Smooth muscle cell (in vitro differentiated cells): ENCODE measurements around the gene MYO5A. TPM values are rescaled to one million over a fixed set of nuclear protein-coding genes. Genes with fewer than 3 reads are reported as not detected.
"Not testable (repeated sequence)": the region's sequence is repeated elsewhere in the genome, so short reads cannot be mapped to it uniquely, and the experiment has no call there.

Experiments
- DNase-seq: peaks from one replicate; lab custom pipeline; 2025; ENCODE audit not compliant: unreplicated experiment; lab: John Stamatoyannopoulos, UW
- H2AFZ ChIP-seq: fragments of 200-600 bp; sonication (generic); 2 replicates; pipeline ENCODE4 v1.6.0; 2016; ENCODE audit warnings: antibody characterized with exemption, low read depth, mild to moderate bottlenecking
- H3F3A ChIP-seq: fragments of 200-600 bp; sonication (generic); 2 replicates; pipeline ENCODE4 v1.6.0; 2017; ENCODE audit warnings: antibody characterized with exemption, low read depth
- H3K27ac ChIP-seq: fragments of 200-600 bp; sonication (generic); 2 replicates; pipeline ENCODE4 v1.5.1; 2016; ENCODE audit warnings: low read depth, mild to moderate bottlenecking
- H3K27me3 ChIP-seq: fragments of 200-600 bp; sonication (generic); 2 replicates; pipeline ENCODE4 v1.6.1; 2016; ENCODE audit warnings: low read depth, mild to moderate bottlenecking
- H3K36me3 ChIP-seq: fragments of 200-600 bp; sonication (generic); 2 replicates; pipeline ENCODE4 v1.5.1; 2016; ENCODE audit warnings: low read depth
- H3K4me1 ChIP-seq: fragments of 200-600 bp; sonication (generic); 2 replicates; pipeline ENCODE4 v1.5.1; 2016; ENCODE audit warnings: low read depth
- H3K4me2 ChIP-seq: fragments of 200-600 bp; sonication (generic); 2 replicates; pipeline ENCODE4 v1.6.0; 2016; ENCODE audit warnings: mild to moderate bottlenecking
- H3K4me3 ChIP-seq: fragments of 200-600 bp; sonication (generic); 2 replicates; pipeline ENCODE4 v1.5.1; 2016; ENCODE audit warnings: mild to moderate bottlenecking
- H3K79me2 ChIP-seq: fragments of 200-600 bp; sonication (generic); 2 replicates; pipeline ENCODE4 v1.6.0; 2016; ENCODE audit warnings: low read depth, mild to moderate bottlenecking
- H3K9ac ChIP-seq: fragments of 200-600 bp; sonication (generic); 2 replicates; pipeline ENCODE4 v1.6.0; 2016; ENCODE audit warnings: low read depth
- H3K9me3 ChIP-seq: fragments of 200-600 bp; sonication (generic); replicated peaks from 2 replicates; pipeline ENCODE4 v1.5.1; 2016; ENCODE audit warnings: low read depth
- H4K20me1 ChIP-seq: fragments of 200-600 bp; sonication (generic); 2 replicates; pipeline ENCODE4 v1.6.0; 2016; ENCODE audit warnings: low read depth
- WGBS: methylation state at CpG from one replicate; pipeline ENCODE4 v1.1.7; 2016; ENCODE audit warnings: low lambda C conversion rate; 5-methylcytosine and 5-hydroxymethylcytosine counted together
- polyA plus RNA-seq: library from polyadenylated mRNA; unstranded; fragments of >200 nt; fragmentation: Nextera tagmentation; extraction: Ambion mirVana; gene quantifications from 2 replicates; pipeline ENCODE4 v1.2.1, GENCODE V29; 2016
- total RNA-seq: library from RNA; depleted of rRNA; stranded (reverse); fragments of >200 nt; gene quantifications from 2 replicates; pipeline ENCODE4 v1.2.3, GENCODE V29; 2014
- TF ChIP-seq, protein P1 (sequence below): fragments of 200-600 bp; sonication (generic); IDR thresholded peaks from 2 replicates; pipeline ENCODE4 v1.5.1; 2017; ENCODE audit warnings: borderline replicate concordance, mild to moderate bottlenecking, antibody characterized with exemption; ENCODE audit not compliant: insufficient read depth, poor library complexity, severe bottlenecking

The MYO5A gene
- total and polyA plus RNA-seq, 2 experiments from 2014 or later = 29.4 to 68.8 TPM

DNA sequence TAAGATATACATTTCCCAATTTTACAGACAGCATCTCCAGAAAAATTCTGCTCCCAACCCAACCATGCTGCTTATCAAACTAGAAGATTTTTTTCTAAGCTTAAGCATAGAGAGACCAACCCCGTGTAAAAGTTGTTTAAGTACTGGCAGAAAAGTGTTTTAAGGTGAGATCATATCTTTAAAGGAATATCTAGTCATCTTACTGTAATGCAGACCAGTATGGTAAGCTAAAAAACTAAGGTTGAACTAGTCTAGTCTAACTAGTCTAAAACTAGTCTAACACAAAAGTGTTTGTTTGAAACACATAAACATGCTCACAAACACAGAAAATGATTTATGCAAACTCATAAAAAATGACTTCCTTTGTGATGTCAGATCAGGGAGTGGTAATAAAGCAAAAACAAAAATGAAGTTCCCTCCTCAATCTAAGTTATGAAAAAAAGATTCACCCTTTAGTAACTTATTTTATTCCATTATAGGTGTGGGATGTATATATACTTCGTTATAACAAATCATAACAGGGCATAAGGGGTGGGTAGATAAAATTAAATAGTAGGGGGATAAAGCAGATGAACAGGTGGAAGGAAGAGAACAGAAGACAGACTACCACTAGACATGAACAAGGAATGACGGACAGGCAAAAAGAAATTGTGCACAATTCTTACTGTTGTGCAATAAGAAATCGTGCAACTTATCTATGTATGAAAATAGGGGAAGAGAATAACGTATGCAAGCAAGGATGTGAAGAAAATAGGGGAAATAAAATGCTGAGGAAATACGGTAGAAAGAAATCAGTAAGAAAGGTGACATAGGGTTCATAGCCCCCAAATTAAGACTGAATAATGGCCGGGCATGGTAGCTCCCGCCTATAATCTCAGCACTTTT is 10.0 kb downstream of the MYO5A start:
- Histone ChIP-seq H3K9ac (no peak overlapping the region), H3K27ac (peak overlapping the region; percentile 49), H3K9me3 (no peaks in the 10 kb centered on the region), H2AFZ (no peak overlapping the region), H3K36me3 (no peaks in the 10 kb centered on the region), H3F3A (no peaks in the 10 kb centered on the region), H3K79me2 (peaks cover 89% of the 10 kb centered on the region), H3K4me2 (peak overlapping the region; percentile 32), H4K20me1 (peaks cover 79% of the 10 kb centered on the region), H3K4me1 (peaks cover 7% of the 10 kb centered on the region), H3K4me3 (no peak overlapping the region), H3K27me3 (no peaks in the 10 kb centered on the region)
- WGBS = 86% methylated on average over 8 of the region's 8 CpGs
- TF ChIP-seq, protein P1, sequence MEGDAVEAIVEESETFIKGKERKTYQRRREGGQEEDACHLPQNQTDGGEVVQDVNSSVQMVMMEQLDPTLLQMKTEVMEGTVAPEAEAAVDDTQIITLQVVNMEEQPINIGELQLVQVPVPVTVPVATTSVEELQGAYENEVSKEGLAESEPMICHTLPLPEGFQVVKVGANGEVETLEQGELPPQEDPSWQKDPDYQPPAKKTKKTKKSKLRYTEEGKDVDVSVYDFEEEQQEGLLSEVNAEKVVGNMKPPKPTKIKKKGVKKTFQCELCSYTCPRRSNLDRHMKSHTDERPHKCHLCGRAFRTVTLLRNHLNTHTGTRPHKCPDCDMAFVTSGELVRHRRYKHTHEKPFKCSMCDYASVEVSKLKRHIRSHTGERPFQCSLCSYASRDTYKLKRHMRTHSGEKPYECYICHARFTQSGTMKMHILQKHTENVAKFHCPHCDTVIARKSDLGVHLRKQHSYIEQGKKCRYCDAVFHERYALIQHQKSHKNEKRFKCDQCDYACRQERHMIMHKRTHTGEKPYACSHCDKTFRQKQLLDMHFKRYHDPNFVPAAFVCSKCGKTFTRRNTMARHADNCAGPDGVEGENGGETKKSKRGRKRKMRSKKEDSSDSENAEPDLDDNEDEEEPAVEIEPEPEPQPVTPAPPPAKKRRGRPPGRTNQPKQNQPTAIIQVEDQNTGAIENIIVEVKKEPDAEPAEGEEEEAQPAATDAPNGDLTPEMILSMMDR = no peak
- no peak for DNase-seq

DNA sequence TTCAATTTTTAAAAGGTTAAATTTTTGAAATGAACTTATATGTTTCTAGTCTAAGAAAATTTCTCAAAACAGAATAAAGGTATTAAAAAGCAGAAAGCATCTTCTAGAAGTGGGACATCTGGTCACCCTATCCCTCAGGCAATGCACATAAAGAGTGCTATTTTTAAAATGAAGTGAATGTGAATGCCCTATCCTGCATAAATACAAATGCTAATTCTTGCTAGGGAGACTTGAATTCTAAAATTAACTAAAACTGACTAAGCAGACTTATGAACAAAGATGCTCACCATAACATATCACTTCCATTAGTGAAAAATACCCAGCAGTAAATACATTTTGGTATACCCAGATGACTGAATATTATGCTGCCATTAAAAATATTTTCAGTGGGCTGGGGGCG is 11.7 kb downstream of the MYO5A start:
- WGBS = 100% methylated on average over 1 of the region's 1 CpG
- DNase-seq = no peak

DNA sequence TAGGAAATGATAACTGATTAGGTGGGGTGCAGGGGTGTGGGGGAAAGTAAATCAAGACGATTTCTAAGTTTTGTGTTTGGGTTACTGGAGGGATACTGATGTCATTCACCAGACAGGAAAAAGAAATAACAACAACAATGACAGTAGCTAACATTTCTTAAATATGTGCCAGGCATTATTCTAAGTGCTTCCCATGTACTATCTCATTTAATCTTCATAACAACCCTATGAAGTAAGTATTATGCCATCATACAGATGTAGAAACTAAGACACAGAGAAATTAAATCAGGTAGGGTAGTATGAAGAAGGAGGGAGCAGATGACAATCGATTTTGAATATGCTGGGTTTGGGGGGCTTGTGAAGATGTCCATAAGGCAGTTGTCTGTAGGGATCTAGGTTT is 13.3 kb downstream of the MYO5A start:
- Histone ChIP-seq H3K79me2 (peaks cover 97% of the 10 kb centered on the region), H3K27me3 (no peaks in the 10 kb centered on the region), H3F3A (no peaks in the 10 kb centered on the region), H3K4me2 (no peak overlapping the region), H3K27ac (no peak overlapping the region), H3K36me3 (no peaks in the 10 kb centered on the region), H3K9ac (no peak overlapping the region), H3K4me3 (no peak overlapping the region), H3K4me1 (peaks cover 9% of the 10 kb centered on the region), H2AFZ (no peak overlapping the region), H3K9me3 (no peaks in the 10 kb centered on the region), H4K20me1 (peaks cover 83% of the 10 kb centered on the region)
- DNase-seq = no peak
- 94% methylated on average over 2 of the region's 2 CpGs for WGBS
- TF ChIP-seq, protein P1 = no peak

More for the DNA sequence above, 11.7 kb downstream of the MYO5A start:
- no peak overlapping the region for H3K27ac ChIP-seq
- H3K9me3 ChIP-seq = no peaks in the 10 kb centered on the region
- H4K20me1 ChIP-seq = peaks cover 80% of the 10 kb centered on the region
- no peaks in the 10 kb centered on the region for H3K27me3 ChIP-seq
- H3K4me3 ChIP-seq = no peak overlapping the region
- H3K4me2 ChIP-seq = no peak overlapping the region
- no peaks in the 10 kb centered on the region for H3K4me1 ChIP-seq
- no peak overlapping the region for H3K9ac ChIP-seq
- no peak overlapping the region for H2AFZ ChIP-seq
- H3K36me3 ChIP-seq = no peaks in the 10 kb centered on the region
- H3K79me2 ChIP-seq = peaks cover 97% of the 10 kb centered on the region
- H3F3A ChIP-seq = no peaks in the 10 kb centered on the region
- TF ChIP-seq, protein P1 = no peak

DNA sequence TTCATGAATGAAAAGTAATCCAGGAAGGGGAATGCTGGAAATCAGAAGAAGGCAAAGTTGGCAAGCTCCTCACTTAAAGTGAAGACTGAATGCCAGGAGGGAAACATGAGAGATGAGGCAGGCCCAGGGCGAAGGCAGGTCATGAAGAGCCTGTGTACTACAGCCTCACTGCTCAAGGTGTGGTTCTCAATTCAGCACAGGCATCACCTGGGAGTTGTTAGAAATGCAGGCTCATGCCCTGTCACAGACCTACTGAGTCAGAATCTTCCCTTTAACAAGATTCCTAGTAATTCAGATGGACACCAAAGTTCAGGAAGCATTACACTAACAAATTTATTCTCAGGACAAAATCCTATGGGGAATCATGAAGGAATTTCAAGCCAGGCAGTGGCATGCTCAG is 14.2 kb downstream of the MYO5A start:
- H2AFZ ChIP-seq = no peak overlapping the region

DNA sequence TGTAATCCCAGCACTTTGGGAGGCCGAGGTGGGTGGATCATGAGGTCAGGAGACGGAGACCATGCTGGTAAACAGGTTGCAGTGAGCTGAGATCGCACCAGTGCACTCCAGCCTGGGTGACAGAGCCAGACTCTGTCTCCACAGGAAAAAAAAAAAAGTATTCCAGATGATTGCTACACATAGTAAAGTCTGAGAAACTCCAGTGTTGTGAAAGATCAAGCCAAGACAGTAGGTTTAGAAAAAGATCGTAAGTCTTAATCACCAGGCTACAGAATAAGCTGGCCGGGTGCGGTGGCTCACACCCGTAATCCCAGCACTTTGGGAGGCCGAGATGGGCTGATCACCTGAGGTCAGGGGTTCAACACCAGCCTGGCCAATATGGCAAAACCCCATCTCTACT is 15.8 kb downstream of the MYO5A start:
- H3K4me2 ChIP-seq, H2AFZ ChIP-seq, H3K9ac ChIP-seq, H3K4me3 ChIP-seq, H3K36me3 ChIP-seq, DNase-seq, H3K9me3 ChIP-seq, H3K27me3 ChIP-seq, H3F3A ChIP-seq: not testable (repeated sequence)
- Histone ChIP-seq H3K27ac (peak overlapping the region; percentile 40), H3K79me2 (peaks cover 91% of the 10 kb centered on the region), H4K20me1 (peaks cover 78% of the 10 kb centered on the region), H3K4me1 (peaks cover 21% of the 10 kb centered on the region)
- WGBS = 48% methylated on average over 8 of the region's 8 CpGs

More for the DNA sequence above, 14.2 kb downstream of the MYO5A start:
- Histone ChIP-seq H3K9ac (no peak overlapping the region), H3K4me1 (peaks cover 18% of the 10 kb centered on the region), H3F3A (no peaks in the 10 kb centered on the region), H3K36me3 (no peaks in the 10 kb centered on the region), H3K79me2 (peaks cover 90% of the 10 kb centered on the region), H3K4me3 (no peak overlapping the region), H3K27me3 (no peaks in the 10 kb centered on the region), H3K4me2 (no peak overlapping the region), H3K27ac (no peak overlapping the region), H4K20me1 (peaks cover 80% of the 10 kb centered on the region), H3K9me3 (no peaks in the 10 kb centered on the region)
- 88% methylated on average over 1 of the region's 1 CpG for WGBS
- no peak for DNase-seq
- TF ChIP-seq, protein P1 = no peak
